Measurements from ENCODE around the gene ZNF669.

The ZNF669 gene

GRCh38 chr1:247096112-247096511 is 8.0 kb downstream of the ZNF669 start:
- Histone ChIP-seq H3K4me1 (ENCODE audit: control insufficient read depth, insufficient read depth, low read length) (no peaks in the 10 kb centered on the region), H3K36me3 (ENCODE audit: control insufficient read depth, insufficient read depth, low read length) (peaks cover 16% of the 10 kb centered on the region), H3K4me3 (ENCODE audit: insufficient read depth, low read depth, low read length) (no peak overlapping the region), H3K9me3 (ENCODE audit: control insufficient read depth, low read length) (no peaks in the 10 kb centered on the region), H3K27ac (ENCODE audit: insufficient read depth, low read depth, low read length, poor library complexity, severe bottlenecking) (no peak overlapping the region), H3K27me3 (ENCODE audit: control insufficient read depth, insufficient read depth, low read length, poor library complexity, severe bottlenecking) (no peaks in the 10 kb centered on the region)
- WGBS, 2 experiments: 93 to 95% methylated on average over 3 of the region's 3 CpGs

DNA sequence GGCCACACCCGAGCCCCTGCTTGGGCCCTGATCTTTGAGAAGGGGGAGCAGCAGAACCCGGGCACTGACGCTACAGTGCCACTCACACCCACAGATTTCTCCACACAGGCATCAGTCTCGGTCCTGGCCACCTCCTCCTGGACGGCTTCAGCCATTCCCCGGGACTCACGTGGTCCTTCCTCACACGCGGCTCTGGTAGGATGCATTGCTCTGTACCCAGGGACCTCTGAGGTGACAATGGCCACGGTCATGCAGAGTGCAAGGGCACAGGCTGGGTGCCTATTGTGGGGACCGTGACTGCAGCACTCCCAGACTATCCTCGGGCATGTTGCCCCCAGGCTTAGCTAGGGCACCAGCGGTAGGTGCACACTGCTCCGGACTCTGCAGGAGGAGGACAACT is 13.7 kb downstream of the ZNF669 start:
- Histone ChIP-seq H3K4me1 (ENCODE audit: control insufficient read depth, insufficient read depth, low read length) (no peaks in the 10 kb centered on the region), H3K27ac (ENCODE audit: insufficient read depth, low read depth, low read length, poor library complexity, severe bottlenecking) (no peak overlapping the region), H3K9me3 (ENCODE audit: control insufficient read depth, low read length) (no peaks in the 10 kb centered on the region), H3K4me3 (ENCODE audit: insufficient read depth, low read depth, low read length) (no peak overlapping the region), H3K36me3 (ENCODE audit: control insufficient read depth, insufficient read depth, low read length) (no peaks in the 10 kb centered on the region), H3K27me3 (ENCODE audit: control insufficient read depth, insufficient read depth, low read length, poor library complexity, severe bottlenecking) (no peaks in the 10 kb centered on the region)
- WGBS, 2 experiments: 83 to 84% methylated on average over 14 of the region's 14 CpGs

GRCh38 chr1:247089616-247090375 is 14.4 kb downstream of the ZNF669 start:
- 66 to 67% methylated on average over 17 of the region's 17 CpGs for WGBS, 2 experiments
- H3K27me3 ChIP-seq (ENCODE audit: control insufficient read depth, insufficient read depth, low read length, poor library complexity, severe bottlenecking): no peaks in the 10 kb centered on the region
- no peaks in the 10 kb centered on the region for H3K9me3 ChIP-seq (ENCODE audit: control insufficient read depth, low read length)

DNA sequence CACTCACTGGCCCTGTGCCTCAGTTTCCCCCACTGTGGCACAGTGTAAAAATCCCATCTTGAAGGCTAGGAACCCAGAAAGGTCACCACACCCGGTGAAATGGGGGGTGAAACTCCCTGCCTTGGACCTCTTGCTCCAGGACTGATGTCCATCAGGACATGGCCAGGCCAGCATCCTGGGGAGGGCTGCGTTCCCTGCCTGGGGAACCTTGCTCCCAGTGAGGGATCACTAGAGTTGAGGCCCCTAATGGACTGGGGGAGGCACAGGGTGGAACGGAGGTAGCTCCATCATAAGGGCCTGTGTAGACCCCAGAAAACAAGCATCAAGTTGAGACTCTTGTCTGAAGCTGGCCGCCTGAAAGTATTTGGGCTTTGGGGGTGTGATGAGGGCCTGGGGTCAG is 15.2 kb downstream of the ZNF669 start:
- H3K4me1 ChIP-seq (ENCODE audit: control insufficient read depth, insufficient read depth, low read length): no peaks in the 10 kb centered on the region
- WGBS, 2 experiments: 90 to 91% methylated on average over 4 of the region's 4 CpGs
- H3K27ac ChIP-seq (ENCODE audit: insufficient read depth, low read depth, low read length, poor library complexity, severe bottlenecking): no peak overlapping the region
- no peaks in the 10 kb centered on the region for H3K27me3 ChIP-seq (ENCODE audit: control insufficient read depth, insufficient read depth, low read length, poor library complexity, severe bottlenecking)
- H3K36me3 ChIP-seq (ENCODE audit: control insufficient read depth, insufficient read depth, low read length): no peaks in the 10 kb centered on the region
- H3K4me3 ChIP-seq (ENCODE audit: insufficient read depth, low read depth, low read length): no peak overlapping the region
- no peaks in the 10 kb centered on the region for H3K9me3 ChIP-seq (ENCODE audit: control insufficient read depth, low read length)

More at GRCh38 chr1:247089616-247090375, 14.4 kb downstream of the ZNF669 start:
- no peaks in the 10 kb centered on the region for H3K36me3 ChIP-seq (ENCODE audit: control insufficient read depth, insufficient read depth, low read length)
- no peak overlapping the region for H3K27ac ChIP-seq (ENCODE audit: insufficient read depth, low read depth, low read length, poor library complexity, severe bottlenecking)
- H3K4me3 ChIP-seq (ENCODE audit: insufficient read depth, low read depth, low read length): no peak overlapping the region
- no peaks in the 10 kb centered on the region for H3K4me1 ChIP-seq (ENCODE audit: control insufficient read depth, insufficient read depth, low read length)

GRCh38 chr1:247087256-247087655 is 16.9 kb downstream of the ZNF669 start:
- Histone ChIP-seq H3K4me3 (ENCODE audit: insufficient read depth, low read depth, low read length) (no peak overlapping the region), H3K9me3 (ENCODE audit: control insufficient read depth, low read length) (no peaks in the 10 kb centered on the region)
- 73 to 79% methylated on average over 1 of the region's 1 CpG for WGBS, 2 experiments

GRCh38 chr1:247085310-247085709 is 18.8 kb downstream of the ZNF669 start:
- Histone ChIP-seq H3K4me3 (ENCODE audit: insufficient read depth, low read depth, low read length) (no peak overlapping the region), H3K36me3 (ENCODE audit: control insufficient read depth, insufficient read depth, low read length) (no peaks in the 10 kb centered on the region), H3K9me3 (ENCODE audit: control insufficient read depth, low read length) (no peaks in the 10 kb centered on the region)

More at GRCh38 chr1:247087256-247087655, 16.9 kb downstream of the ZNF669 start:
- H3K4me1 ChIP-seq (ENCODE audit: control insufficient read depth, insufficient read depth, low read length): no peaks in the 10 kb centered on the region
- no peak overlapping the region for H3K27ac ChIP-seq (ENCODE audit: insufficient read depth, low read depth, low read length, poor library complexity, severe bottlenecking)
- no peaks in the 10 kb centered on the region for H3K27me3 ChIP-seq (ENCODE audit: control insufficient read depth, insufficient read depth, low read length, poor library complexity, severe bottlenecking)
- no peaks in the 10 kb centered on the region for H3K36me3 ChIP-seq (ENCODE audit: control insufficient read depth, insufficient read depth, low read length)

DNA sequence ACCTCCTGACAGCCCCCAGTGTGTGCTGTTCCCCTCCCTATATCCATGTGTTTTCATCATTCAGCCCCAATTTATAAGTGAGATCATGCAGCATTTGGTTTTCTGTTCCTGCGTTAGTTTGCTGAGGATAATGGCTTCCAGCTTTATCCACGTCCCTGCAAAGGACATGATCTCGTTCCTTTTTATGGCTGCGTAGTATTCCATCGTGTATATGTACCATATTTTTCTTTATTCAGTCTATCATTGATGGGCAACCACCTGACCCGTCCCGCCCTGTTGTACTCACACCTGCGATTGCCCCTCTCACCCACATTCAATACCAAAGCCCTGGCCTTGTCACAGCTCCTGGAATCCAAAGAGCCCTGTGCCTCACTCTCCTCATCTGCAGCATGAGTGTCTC is 19.4 kb downstream of the ZNF669 start:
- H3K9me3 ChIP-seq (ENCODE audit: control insufficient read depth, low read length): no peaks in the 10 kb centered on the region
- 94 to 95% methylated on average over 8 of the region's 8 CpGs for WGBS, 2 experiments
- H3K27ac ChIP-seq (ENCODE audit: insufficient read depth, low read depth, low read length, poor library complexity, severe bottlenecking): no peak overlapping the region
- no peaks in the 10 kb centered on the region for H3K27me3 ChIP-seq (ENCODE audit: control insufficient read depth, insufficient read depth, low read length, poor library complexity, severe bottlenecking)
- H3K4me1 ChIP-seq (ENCODE audit: control insufficient read depth, insufficient read depth, low read length): no peaks in the 10 kb centered on the region
- no peak overlapping the region for H3K4me3 ChIP-seq (ENCODE audit: insufficient read depth, low read depth, low read length)
- H3K36me3 ChIP-seq (ENCODE audit: control insufficient read depth, insufficient read depth, low read length): no peaks in the 10 kb centered on the region

More at GRCh38 chr1:247085310-247085709, 18.8 kb downstream of the ZNF669 start:
- no peaks in the 10 kb centered on the region for H3K27me3 ChIP-seq (ENCODE audit: control insufficient read depth, insufficient read depth, low read length, poor library complexity, severe bottlenecking)
- no peak overlapping the region for H3K27ac ChIP-seq (ENCODE audit: insufficient read depth, low read depth, low read length, poor library complexity, severe bottlenecking)
- 90 to 91% methylated on average over 8 of the region's 8 CpGs for WGBS, 2 experiments
- H3K4me1 ChIP-seq (ENCODE audit: control insufficient read depth, insufficient read depth, low read length): no peaks in the 10 kb centered on the region

DNA sequence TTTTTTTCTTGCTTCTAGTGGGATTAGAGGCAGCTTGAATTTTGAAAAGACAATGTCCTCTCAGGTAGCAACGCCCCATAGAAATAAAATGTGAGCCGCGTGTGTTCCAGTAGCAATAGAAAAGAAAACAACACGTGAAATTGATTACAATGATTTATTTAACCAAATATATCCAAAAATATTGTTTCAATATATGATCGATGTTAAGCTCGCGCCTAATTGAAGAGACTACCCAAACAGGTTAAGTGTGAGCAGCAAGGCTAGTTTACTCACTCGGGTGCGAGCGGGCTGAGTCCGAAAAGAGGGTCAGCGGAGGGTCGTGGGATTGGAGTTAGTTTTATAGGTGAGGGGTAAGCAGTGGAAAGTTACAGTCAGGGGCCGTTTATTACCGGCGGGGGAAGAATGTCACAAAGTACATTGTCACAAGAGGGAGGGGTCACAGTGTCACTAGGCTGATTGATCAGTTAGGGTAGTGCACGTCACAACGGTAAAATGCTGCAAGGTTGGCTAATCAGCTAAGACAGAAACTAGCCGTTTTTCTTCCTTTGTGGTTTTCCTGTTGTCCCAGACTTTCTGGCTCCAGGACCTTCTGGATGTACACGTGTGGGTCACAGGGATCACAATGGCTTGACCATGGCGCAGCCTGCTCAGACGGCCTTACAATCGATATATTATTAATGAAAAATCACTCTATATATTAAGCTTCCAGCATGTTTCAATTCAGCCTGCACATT is 24.8 kb downstream of the ZNF669 start:
- no peak overlapping the region for H3K4me3 ChIP-seq (ENCODE audit: insufficient read depth, low read depth, low read length)
- H3K9me3 ChIP-seq (ENCODE audit: control insufficient read depth, low read length): peaks cover 4% of the 10 kb centered on the region
- peaks cover 8% of the 10 kb centered on the region for H3K36me3 ChIP-seq (ENCODE audit: control insufficient read depth, insufficient read depth, low read length)
- H3K4me1 ChIP-seq (ENCODE audit: control insufficient read depth, insufficient read depth, low read length): no peaks in the 10 kb centered on the region
- H3K27me3 ChIP-seq (ENCODE audit: control insufficient read depth, insufficient read depth, low read length, poor library complexity, severe bottlenecking): no peaks in the 10 kb centered on the region
- no peak overlapping the region for H3K27ac ChIP-seq (ENCODE audit: insufficient read depth, low read depth, low read length, poor library complexity, severe bottlenecking)
- WGBS, 2 experiments: 81 to 87% methylated on average over 22 to 23 of the region's 23 CpGs

- H3K4me1 ChIP-seq (ENCODE audit: control insufficient read depth, insufficient read depth, low read length): no peaks in the 10 kb centered on the region
- peaks cover 6% of the 10 kb centered on the region for H3K9me3 ChIP-seq (ENCODE audit: control insufficient read depth, low read length)
- peaks cover 12% of the 10 kb centered on the region for H3K36me3 ChIP-seq (ENCODE audit: control insufficient read depth, insufficient read depth, low read length)
- H3K4me3 ChIP-seq (ENCODE audit: insufficient read depth, low read depth, low read length): peak within 1 kb of the TSS; percentile 89
- 0% methylated on average over 55 of the region's 57 CpGs for WGBS, 2 experiments
- H3K27ac ChIP-seq (ENCODE audit: insufficient read depth, low read depth, low read length, poor library complexity, severe bottlenecking): peak within 1 kb of the TSS; percentile 87
- no peaks in the 10 kb centered on the region for H3K27me3 ChIP-seq (ENCODE audit: control insufficient read depth, insufficient read depth, low read length, poor library complexity, severe bottlenecking)
Measured at GRCh38 chr1:247078258-247079140, 25.7 kb downstream of the ZNF669 start, which contains the start of gene ZNF670. TSS of gene ZNF670 (minus strand) at chr1:247078811. CDS start at chr1:247078596, 215 bp downstream.
